Measurements from ENCODE around the gene STN1.

- TF ChIP-seq POLR2A (IDR thresholded peaks at IDR 0.05): no peak
- TF ChIP-seq, protein P1, sequence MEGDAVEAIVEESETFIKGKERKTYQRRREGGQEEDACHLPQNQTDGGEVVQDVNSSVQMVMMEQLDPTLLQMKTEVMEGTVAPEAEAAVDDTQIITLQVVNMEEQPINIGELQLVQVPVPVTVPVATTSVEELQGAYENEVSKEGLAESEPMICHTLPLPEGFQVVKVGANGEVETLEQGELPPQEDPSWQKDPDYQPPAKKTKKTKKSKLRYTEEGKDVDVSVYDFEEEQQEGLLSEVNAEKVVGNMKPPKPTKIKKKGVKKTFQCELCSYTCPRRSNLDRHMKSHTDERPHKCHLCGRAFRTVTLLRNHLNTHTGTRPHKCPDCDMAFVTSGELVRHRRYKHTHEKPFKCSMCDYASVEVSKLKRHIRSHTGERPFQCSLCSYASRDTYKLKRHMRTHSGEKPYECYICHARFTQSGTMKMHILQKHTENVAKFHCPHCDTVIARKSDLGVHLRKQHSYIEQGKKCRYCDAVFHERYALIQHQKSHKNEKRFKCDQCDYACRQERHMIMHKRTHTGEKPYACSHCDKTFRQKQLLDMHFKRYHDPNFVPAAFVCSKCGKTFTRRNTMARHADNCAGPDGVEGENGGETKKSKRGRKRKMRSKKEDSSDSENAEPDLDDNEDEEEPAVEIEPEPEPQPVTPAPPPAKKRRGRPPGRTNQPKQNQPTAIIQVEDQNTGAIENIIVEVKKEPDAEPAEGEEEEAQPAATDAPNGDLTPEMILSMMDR (IDR thresholded peaks at IDR 0.05): no peak
These were observed 6.9 kb downstream of the STN1 start for GRCh38 chr10:103911021-103911459.

Data from Peyer's patch (tissue), 4 donors.